Measurements from ENCODE around the gene MYO5B.
A peak's percentile ranks its signal among the peaks of the same experiment; 100 is the strongest.

MYO5B gene

GRCh38 chr18:49874238-49874637 lies 320.7 kb downstream of the MYO5B start:
- no peak for DNase-seq

- DNase-seq, result no peak
Measured at GRCh38 chr18:49869354-49869753, 325.6 kb downstream of the MYO5B start.

DNA sequence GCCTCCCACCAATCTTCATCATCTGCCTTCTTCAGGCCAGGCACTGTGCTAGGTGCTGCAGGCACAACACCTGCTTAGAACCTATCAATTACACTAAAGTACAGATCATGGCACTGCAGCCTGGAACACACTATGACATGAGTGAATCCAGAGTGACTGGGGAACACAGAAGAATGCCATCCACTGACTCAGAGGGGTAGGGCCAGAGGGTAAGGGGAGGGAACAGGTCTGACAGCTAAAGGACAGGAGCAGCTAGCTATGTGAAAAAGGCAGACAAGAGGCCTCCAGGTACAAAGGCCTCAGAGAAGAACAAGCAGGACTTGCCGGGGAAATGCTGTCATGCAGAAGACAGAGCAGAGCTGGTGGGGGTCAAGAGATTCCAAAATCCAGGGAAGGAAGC lies 328.3 kb downstream of the MYO5B start:
- DNase-seq, result no peak

DNA sequence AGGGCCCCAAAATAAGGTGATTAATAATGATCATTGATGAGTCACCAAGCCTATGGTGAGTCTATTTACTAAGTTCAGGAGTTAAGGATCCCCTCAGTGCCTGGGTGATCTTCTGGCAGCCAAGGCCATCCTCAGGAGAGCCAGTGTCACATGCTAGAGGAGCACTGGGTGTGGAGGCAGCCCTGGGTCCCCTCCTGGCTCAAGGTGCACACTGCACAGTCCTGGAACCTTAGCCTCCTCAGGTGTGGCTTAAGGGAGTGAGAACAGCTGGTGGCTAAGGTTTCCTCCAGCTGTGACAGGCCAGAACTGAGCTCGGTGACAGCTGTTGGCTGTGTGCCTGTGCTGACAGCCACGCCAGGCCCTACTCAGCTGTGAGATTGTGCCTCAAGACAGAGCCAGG lies 329.5 kb downstream of the MYO5B start:
- DNase-seq, result no peak

DNA sequence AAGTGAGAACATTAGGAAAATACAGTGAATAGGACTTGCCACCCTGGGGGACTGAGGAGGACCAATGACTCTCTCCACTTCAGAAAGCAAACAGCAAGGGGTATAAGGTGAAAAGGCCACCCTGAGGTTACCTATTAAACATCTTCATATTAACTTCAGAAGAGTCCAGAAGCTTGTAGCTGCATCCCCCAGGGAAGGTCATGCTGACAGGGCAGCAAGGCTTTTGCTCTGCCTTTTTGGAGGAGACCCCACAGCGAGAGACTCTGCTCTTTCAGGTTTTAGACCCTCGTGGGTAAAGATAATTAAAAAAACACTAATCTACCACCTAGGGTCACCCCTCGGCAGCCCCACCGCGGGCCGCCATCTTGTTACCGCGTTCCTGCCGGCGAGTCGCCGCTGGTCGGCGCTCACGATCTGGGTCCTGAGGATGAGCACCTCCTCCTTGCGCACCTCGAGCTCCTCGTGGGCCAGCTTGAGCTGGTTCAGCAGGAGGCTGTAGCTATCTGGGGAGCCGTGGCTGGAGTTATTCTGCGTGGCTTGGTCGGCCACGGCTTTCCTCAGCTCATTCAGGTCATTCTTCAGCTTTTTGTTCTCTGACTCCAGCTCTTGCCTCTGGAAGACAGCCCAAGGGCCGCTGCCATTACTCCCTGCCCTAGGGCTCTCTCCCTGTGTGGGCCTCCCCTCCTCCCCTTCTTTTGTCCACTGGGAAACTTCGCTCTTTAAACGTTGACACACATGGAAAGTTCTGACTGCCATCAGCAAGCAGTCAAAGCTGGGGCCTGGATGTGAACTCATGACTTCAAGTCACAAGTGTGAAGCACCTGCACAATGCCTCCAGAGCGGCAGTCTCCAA lies 331.0 kb downstream of the MYO5B start:
- no peak for DNase-seq

- DNase-seq, result no peak
Measured at GRCh38 chr18:49862656-49863385, 332.1 kb downstream of the MYO5B start.

DNA sequence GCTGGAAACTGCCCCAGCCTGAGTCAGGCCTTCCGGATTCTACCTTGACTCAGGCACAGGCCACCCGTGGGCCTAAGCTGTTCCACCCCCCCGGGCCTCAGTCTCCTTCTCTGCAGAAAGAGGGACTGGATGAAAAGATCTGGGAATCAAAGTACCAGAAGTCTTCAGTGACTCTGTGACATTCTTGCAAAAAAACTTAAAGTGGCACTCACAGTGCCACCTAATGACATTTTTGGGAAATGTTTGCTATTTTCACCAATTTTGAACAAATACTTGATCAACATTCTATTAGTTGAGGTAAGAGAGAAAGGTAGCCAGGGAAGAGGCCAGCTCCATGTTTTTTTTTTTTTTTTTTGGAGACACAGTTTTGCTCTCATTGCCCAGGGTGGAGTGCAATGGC lies 333.3 kb downstream of the MYO5B start:
- peak in 1 of 2 donors; percentile 30 for DNase-seq

DNA sequence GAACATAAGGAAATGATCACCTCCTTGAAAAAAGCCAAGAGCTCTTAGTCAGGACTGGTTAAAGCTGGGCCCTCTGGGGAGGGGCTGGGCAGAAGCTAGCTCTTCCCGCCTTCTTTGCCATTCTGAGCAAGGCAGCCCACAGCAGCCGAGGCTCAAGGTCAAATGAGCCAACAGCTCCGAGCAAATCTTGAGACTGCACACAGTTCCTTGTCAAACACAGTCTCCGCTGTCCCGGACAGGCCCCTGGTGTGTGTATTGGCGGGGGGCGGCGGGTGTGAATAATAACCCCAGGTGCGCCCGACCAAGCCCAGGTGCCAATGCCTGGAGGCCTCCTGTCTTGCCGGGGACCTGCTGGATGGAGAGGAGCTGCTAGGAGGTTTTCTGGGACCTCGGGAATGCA lies 335.2 kb downstream of the MYO5B start:
- no peak for DNase-seq

DNA sequence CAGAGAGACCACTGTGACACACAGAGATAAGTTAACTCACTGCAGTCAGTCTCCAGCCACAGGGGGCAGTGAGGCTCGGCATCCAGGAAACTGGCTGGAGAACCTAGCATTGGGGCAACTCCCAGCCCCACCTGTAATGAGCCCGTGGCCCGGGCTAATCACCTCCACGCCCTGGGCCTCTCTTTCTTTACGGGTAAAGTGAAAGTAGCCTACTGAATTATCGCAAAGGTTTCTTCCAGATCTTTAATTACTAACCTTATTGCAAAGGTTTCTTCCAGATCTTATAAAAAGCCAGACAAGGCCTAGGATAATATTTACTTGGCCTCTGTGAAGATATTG lies 336.0 kb downstream of the MYO5B start:
- no peak for DNase-seq

- peak; percentile 40 to 65 for DNase-seq
Measured at GRCh38 chr18:49858309-49859020, 336.5 kb downstream of the MYO5B start.

- no peak for DNase-seq
Measured at GRCh38 chr18:49857708-49858107, 337.2 kb downstream of the MYO5B start.

DNA sequence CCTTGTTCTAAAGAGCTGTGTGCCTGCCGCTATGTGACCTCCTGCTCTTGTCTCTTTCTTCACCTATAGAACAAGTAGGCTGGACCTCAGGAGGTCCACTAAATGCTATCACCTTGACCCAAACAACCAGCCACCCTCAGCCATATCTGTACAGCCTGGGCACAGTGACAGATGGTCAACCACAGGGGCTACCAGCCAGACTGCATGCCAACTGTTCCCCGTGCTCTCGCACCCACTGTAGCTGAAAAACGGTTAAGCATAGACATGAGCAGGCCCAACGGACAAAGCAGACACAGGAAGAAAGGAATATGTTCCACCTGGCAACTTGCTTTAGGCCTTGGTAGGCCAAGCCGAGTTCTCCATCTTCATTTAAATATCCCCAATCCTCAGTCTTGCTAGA lies 338.5 kb downstream of the MYO5B start:
- DNase-seq, result no peak

GRCh38 chr18:49855711-49856415 lies 339.1 kb downstream of the MYO5B start:
- DNase-seq, result no peak

DNA sequence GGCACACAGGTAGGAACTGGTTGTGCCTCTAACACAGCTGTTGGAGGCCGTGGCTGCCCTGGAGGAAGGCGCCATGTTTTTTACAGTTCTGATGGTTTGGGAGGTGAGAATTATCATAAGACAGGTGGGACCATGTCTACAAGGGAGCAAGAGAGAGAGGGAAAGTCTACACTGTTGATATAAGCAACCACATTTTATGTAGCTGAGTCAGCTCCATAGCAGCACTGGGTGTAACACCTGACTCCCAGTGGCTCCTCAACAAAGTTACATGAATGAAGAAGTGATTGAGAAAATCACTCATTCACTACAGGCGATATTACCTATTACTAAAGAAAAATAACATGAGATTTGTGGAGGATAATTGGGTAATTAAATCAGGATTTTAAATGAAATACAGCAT lies 340.3 kb downstream of the MYO5B start:
- DNase-seq, result no peak

GRCh38 chr18:49853436-49853835 lies 341.5 kb downstream of the MYO5B start:
- no peak for DNase-seq

DNA sequence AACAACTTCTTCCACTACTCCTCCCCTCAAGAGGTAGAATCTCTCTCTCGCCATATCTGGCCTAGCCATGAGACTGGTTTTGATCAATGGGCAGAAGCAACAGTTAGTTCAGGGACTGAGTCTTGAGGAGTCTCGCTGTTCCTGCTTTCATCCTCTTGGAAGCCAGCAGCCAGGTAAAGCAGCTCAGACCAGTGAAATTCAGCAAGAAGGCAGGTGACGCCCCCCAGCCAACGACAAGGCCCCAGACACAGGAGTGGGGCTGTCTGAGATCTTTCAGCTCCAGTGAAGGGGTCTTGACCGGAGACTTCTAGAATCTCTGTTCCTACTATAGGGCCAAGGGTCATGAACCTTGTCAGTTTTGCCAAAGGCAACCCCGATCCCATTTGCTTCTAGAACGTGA lies 341.9 kb downstream of the MYO5B start:
- DNase-seq, result no peak

DNA sequence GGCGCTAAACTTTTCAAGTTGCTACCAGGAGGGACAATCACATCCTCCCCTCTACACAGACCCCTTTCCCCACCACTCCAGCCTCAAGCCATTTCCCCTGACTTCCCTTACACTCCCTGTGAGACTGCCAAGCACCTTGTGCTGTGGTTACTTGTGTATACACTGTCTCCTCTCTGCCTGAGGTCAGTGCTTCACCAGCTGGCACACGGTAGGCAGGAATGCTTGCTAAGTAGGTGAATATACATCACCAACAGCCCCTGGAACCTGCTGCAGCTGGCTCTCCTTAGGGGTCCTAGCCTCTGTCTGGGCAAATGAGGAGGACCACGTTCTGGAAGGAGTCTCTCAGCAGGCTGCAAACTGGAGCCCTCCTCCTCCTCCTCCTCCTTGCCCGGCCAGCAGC lies 343.3 kb downstream of the MYO5B start:
- no peak for DNase-seq

DNA sequence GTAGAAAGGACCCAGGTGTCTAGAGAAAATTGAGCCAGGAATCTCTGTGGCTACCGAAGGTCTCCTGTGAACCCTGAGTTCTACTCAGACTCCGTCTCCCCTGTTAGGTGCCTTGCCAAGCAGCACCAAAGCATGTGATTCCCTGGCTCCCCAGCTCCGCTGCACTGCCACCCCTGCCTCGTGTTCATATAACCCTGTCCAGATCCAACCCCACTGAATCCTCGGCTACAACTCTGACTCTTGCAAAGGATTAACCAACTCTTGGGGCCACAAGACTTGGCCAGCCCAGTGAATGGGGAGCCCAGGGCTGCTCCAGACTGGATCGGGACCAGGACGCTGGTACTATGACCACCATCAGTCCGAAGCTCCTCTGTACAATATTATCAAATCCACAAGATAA lies 344.3 kb downstream of the MYO5B start:
- DNase-seq, result no peak

- DNase-seq, result no peak
Measured at GRCh38 chr18:49849331-49850217, 345.4 kb downstream of the MYO5B start.

DNA sequence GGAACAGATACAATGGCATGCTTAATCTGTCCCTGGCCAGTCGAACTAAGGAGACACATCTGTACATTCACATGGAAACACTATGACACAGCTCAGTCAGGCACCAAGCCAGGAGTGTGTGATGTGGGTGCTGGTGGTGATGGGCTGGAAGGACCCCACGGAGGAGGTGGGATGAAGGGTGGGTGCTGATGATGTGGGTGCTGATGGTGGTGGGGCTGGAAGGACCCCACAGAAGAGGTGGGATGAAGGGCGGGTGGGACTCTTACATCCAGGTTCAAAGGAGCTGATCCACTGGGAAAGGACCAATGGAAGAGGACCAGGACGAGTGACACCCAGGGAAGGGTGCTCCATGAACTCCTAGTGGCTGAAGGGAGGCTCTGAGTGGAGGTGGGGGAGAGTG lies 346.8 kb downstream of the MYO5B start:
- no peak for DNase-seq

DNA sequence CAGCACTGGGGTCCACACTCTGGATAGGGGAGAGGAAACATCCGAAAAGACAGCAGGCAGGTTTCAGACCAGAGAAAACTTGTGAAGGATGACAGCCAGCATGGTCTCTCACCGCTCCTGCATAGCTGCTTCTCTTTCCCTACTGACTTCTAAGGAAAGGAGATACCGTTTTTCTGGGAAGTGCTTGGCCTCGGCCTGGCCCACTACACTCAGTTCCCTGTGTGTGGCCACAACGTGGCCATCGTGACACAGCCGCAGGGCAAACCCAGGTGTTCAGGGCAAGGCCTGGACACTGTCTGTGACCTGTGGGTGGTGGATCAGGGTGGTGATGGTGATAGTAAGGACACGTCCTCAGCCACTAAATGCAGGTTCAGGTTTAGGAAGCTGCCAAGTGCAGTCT lies 347.4 kb downstream of the MYO5B start:
- DNase-seq, result no peak

Data from CD4-positive, alpha-beta T cell treated with Interleukin-1 beta for 1 hour (primary cell).